CD4-positive, alpha-beta T cell treated with Interleukin-15 for 4 hours (primary cell): ENCODE results near the gene SIRT3.

Source experiments
- DNase-seq: peaks from one replicate; pipeline ENCODE4 v3.0.0-alpha.2; 2020; ENCODE audit warnings: low spot score

The SIRT3 gene

GRCh38 chr11:270451-271318 is 34.5 kb upstream of the SIRT3 start:
- DNase-seq, result no peak

DNA sequence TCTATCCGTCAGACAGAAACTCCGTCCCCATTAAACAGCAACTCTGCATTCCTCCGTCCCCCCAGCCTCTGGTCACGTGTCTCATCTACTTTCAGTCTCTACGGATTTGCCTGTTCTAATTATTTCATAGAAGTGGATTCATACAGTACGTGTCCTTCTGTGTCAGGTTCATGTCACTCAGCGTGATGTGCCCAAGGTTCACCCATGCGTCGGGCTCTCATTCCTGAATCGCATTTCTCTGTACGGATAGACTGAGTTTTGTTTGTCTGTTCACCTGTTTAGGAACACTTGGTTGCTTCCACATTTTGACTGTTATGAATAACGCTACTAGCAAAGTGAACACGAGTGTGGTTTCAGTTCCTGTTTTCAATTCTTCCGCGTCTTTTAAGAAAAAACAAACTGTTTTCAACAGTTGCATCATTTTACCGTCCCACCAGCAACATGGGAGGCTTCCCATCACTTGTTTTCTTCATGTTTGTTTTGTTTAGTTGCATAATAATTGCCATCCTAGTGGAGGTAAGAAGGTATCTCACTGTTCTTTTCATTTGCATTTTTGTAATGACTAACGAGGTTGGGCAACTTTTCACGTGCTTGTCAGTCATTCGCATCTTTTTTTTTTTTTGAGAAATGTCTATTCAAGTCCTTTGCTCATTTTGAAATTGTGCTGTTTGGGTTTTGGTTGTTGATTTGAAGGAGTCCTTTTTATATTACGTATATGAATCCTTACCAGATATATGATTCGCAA is 33.2 kb upstream of the SIRT3 start:
- DNase-seq, result peak; percentile 59

DNA sequence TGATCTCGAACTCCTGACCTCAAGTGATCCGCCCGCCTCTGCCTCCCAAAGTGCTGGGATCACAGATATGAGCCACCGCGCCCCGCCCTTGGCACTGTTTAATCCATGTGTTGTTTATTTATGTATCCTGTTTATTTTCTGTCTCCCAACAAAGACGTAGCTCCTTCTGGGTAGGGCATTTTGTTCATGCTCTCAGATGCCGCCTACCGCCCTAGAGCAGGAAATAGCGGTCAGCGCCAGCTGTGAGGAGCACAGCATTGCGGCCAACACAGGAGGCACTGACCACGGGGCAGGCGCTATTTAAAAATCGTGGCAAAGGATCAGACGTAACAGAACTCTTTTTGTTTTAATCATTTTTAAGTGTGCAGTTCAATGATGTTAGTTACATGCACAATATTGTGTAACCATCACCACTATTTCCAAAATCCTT is 32.6 kb upstream of the SIRT3 start:
- peak; percentile 46 for DNase-seq

DNA sequence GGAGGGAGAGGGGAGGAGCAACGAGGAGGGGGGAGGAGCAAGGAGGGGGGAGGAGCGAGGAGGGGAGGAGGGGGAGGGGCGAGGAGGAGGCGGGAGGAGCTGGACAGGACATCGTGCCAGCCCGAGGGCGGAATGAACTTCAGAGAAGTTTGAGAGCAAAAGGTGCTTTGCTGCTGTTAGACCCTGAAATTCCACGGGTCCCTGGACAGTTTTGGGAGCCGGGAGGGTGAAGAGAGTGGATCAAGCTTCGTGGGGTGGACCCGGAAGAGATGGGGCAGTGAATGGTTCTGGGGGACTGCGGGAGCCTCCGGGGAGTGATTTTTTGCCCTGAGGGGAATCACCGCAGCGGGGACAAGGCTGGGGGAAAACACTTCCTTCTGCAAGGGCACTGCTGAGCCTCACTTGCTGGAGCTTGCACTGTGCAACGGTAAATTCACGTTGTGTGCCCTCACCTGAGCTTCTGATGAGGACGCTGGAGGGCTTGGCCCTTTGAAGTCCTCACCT is 31.4 kb upstream of the SIRT3 start:
- DNase-seq, result peak; percentile 41

DNA sequence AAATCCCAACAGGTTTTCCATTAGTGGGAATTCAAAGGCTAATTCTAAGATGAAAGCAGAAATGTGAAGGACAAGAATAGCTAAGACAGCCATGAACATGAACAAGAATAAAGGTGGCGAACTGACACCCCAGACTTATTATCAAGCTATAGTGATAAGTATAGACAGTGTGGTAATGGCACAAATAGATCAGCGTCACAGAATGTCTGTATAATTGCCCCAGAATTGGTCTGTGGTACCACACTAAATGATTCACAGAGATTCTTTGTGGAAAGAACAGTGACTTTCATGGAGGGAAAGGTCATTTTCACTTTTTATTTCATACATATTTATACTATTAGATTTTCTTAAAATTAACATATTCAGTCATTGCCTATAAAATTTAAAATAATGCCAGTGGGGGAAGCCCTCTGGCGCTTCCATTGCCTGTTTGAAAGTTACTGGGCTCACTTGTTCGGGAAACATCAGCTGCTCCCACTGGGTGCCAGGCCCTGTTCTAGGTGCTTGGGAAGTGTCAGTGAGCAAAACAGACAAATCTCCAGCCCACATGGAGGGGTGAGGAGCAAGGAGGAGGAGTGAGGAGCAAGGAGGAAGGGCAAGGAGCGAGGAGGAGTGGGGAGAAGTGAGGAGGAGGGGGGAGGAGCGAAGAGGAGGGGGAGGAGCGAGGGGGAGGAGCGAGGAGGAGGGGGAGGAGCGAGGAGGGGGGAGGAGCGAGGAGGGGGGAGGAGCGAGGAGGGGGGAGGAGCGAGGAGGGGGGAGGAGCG is 30.7 kb upstream of the SIRT3 start:
- DNase-seq, result peak; percentile 41

- DNase-seq, result no peak
These were observed 25.5 kb upstream of the SIRT3 start for GRCh38 chr11:261624-262023.

GRCh38 chr11:259413-259812 is 23.3 kb upstream of the SIRT3 start:
- no peak for DNase-seq

DNA sequence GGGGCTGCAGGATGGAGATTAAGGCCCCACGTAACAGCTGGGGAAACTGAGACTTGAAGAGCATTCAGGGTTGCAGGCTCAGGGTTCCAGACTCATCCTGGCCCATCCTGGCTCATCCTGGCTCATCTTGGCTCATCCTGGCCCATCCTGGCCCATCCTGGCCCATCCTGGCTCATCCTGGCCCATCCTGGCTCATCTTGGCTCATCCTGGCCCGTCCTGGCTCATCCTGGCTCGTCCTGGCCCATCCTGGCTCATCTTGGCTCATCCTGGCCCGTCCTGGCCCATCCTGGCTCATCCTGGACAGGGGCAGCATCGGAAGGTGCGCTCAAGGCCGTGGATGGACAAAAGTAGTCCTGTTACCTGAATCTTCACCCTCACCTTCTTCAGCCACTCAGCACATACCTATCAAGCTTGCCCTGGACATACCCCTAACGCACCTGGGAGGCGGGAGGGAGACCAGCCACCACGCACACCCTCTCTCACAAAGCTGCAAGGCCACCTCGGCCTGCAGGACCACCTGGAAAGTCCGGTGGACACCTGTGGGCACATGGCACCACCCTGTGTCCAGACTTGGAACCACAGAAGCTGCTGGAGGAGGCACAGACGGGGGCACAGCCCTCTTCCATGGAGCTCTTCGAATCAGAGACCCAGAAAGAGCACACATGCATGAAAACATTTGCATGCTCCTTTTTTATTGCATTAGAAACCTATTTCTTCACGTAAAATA is 21.8 kb upstream of the SIRT3 start:
- DNase-seq, result no peak

DNA sequence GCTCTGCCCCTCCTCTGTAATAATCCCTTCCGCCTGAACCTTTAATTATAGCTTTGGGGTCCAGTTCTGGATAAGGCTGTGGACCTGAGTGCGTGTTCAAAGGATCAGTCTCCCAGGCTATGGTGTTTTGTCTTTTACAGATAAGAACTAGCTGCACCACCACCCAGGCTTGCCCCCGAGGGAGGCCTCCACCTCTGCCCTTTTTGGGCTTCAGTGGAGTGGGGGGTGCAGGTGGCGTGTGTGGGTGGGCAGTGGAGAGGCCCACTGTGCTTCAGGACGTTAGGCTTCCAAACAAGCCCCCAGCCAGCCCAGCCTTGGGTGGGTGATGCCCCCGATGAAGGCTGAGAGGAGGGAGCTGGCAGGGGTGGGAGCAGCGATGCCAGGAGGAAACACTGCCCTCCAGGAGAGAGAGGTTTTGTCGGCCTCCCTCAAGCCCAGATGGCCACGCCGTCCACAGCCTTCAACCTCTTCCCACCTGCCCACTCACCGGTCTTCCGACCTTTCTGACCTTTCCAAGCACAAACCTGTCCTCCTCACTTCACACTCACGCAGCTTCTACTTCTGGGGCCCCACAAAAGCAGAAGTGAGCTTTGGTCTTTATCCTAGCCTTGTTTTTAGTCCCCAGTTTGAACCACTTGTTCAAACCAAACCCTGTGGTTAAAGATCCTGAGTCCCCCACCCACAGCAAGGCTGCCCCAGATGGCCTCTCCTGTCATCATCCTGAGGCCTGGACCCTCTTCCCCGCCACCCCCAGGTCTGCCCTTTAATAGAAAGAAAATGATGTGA is 21.0 kb upstream of the SIRT3 start:
- no peak for DNase-seq

- no peak for DNase-seq
These were observed 19.7 kb upstream of the SIRT3 start for GRCh38 chr11:255816-256215.

- no peak for DNase-seq
These were observed 19.0 kb upstream of the SIRT3 start for GRCh38 chr11:255176-255575.

GRCh38 chr11:253886-254270 is 17.7 kb upstream of the SIRT3 start:
- no peak for DNase-seq

DNA sequence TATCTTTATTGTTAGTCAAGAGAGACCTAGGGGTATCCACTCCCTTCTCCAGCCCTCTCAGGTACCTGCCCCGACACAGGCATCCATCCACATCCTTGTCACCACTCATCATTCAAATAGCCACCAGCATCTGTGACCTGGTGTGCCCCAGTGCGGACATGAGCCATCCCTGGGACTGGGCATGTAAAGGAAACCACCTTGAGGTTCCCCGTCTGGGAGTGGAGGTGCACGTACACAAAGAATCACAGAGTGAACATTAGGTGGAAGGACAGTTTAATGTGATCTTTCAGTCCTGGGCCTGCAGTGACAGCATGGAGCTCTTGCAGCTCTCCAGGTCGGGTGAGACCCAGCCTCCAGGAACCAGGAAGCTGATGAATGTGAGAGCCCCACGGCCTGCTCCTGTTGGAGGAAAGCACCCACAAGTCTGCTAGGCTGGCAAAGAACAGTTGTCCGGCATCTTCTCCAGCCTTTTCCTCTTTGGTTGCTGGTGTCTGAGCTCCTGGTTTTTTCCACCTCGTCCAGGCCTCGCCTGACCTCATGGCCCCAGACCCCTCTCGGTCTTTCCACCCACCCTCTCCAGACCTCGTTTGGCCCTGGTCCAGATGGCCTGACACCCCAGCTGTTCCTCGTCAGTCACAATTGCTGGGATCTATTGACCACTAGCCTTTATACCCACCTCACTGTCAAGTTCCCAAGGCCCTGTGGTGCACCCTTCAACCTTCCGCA is 17.2 kb upstream of the SIRT3 start:
- DNase-seq, result no peak

GRCh38 chr11:252666-253065 is 16.5 kb upstream of the SIRT3 start:
- DNase-seq, result no peak

DNA sequence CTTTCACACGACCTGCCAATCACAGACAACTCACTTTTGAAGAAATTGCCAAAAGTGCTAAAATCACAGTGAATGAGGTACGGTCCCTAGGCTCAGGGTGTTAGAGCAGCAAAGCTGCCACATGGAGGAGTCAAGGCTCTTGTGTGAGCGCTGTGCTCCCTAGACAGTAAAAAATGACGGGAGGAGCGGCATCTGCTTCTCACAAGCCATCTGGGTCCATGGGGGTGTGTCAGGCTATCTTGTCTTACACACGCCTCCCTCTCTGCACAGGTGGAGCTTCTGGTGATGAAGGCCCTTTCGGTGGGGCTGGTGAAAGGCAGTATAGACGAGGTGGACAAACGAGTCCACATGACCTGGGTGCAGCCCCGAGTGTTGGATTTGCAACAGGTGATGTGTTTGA is 15.4 kb upstream of the SIRT3 start:
- DNase-seq, result no peak

DNA sequence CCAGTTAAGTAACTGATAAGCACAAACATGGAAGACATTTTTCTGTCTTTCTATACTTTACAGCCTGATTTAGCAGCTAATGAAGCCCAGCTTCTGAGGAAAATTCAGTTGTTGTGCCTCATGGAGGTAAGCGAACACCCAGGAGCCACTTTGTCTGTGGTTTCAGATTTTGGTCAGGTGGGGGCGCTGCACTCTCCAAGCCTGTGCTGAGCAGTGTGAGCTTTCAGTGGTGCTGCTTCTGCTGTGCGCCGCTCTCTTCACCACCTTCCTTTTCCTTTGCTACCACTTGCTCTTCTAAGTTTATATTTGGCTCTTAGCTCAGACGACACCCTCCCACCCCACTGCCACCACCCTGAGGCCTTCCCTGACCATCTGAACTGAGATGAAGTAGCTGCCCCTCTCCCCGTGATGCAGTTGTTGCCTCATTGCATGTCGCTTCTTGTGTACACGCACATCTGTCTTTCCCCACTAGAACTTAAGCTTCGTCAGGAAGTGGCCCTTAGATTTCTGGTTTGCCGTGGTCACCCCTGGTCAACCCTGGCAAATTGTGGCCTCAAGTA is 14.7 kb upstream of the SIRT3 start:
- peak; percentile 82 for DNase-seq

GRCh38 chr11:250274-250673 is 14.1 kb upstream of the SIRT3 start:
- DNase-seq, result no peak

DNA sequence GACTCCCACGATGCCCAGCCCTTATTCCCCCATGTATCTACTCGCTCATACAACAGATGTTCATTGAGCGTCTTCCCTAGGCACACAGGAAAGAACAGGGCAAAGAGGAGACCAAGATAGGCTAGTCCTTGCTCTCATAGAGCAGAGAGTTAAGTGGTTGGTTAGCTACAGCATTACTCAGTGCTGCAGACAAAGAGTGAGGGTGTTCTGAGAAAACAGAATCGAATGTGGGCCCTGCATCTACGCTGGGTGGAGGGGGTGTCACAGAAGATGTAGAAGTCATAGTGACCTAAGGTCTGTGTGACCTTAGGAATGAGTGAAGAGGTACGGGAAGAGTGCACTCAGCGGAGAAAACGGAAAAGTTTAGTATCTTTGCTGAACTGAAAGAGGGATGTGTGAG is 12.9 kb upstream of the SIRT3 start:
- DNase-seq, result no peak

DNA sequence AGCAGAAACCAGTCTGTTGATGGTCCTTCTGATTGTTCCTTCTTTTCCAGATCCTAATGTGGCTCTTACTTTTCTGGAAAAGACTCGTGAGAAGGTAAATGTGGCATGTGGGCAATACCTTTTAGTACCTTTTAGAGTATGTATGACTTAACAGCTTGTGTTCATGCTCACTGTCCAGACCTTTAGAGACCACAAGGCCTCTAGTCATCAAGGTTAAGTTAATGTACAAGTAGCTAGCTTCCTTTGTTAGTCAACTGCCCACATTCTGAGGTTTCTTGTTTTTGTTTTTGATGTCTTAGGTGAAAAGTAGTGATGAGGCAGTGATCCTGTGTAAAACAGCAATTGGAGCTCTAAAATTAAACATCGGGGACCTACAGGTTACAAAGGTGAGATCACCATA is 8.2 kb upstream of the SIRT3 start:
- DNase-seq, result no peak

DNA sequence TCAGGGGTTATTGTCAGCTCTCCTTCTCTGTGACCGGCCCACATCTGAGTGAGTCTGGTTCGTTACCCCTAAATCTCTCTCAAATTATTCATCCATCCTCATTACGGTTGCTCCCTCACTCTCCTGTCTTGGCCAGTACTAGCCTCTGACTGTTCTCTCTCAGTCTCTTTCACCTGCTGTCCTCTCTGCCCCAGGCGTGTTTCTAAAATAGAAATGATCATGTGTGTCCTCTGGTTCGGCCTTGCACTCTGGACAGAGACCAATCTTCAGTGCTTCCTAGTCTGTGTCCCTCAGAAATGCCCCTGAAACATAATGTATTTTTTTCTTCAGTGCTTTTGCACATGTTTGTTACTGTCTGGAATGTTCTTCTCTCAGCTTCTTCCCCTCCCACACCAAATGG is 5.5 kb upstream of the SIRT3 start:
- no peak for DNase-seq
